HEK293 (cell line): Measurements from ENCODE around the gene TUNAR.

Experiments
- KLF1 ChIP-seq: fragments of 450-650 bp; formaldehyde crosslinking; IDR thresholded peaks from 2 replicates; pipeline ENCODE4 v1.5.1; 2016; ENCODE audit warnings: missing biosample characterization, missing genetic modification characterization
- KLF10 ChIP-seq: fragments of 450-650 bp; IDR thresholded peaks from 2 replicates; pipeline ENCODE4 v1.5.1; 2018; ENCODE audit warnings: missing biosample characterization, mild to moderate bottlenecking, missing genetic modification characterization
- ZBTB1 ChIP-seq: fragments of 450-650 bp; formaldehyde crosslinking; IDR thresholded peaks from 2 replicates; pipeline ENCODE4 v1.5.1; 2016; ENCODE audit warnings: missing biosample characterization, missing genetic modification characterization
- ZBTB44 ChIP-seq: fragments of 450-650 bp; IDR thresholded peaks from 2 replicates; pipeline ENCODE4 v1.5.1; 2018; ENCODE audit warnings: missing biosample characterization, mild to moderate bottlenecking, missing genetic modification characterization
- ZFP41 ChIP-seq: fragments of 450-650 bp; formaldehyde crosslinking; IDR thresholded peaks from 2 replicates; pipeline ENCODE4 v1.5.1; 2016; ENCODE audit warnings: missing biosample characterization, missing genetic modification characterization, borderline replicate concordance
- ZNF114 ChIP-seq: fragments of 450-650 bp; formaldehyde crosslinking; IDR thresholded peaks from 2 replicates; pipeline ENCODE4 v1.5.0; 2017; ENCODE audit warnings: missing biosample characterization, missing genetic modification characterization
- ZNF335 ChIP-seq: fragments of 450-650 bp; formaldehyde crosslinking; conservative IDR thresholded peaks from 2 replicates; pipeline ENCODE4 v1.5.1; 2016; ENCODE audit warnings: missing biosample characterization, missing genetic modification characterization
- ZNF560 ChIP-seq: fragments of 450-650 bp; formaldehyde crosslinking; IDR thresholded peaks from 2 replicates; pipeline ENCODE4 v1.5.1; 2017; ENCODE audit warnings: missing biosample characterization, missing genetic modification characterization, borderline replicate concordance
- ZNF747 ChIP-seq: fragments of 450-650 bp; formaldehyde crosslinking; IDR thresholded peaks from 2 replicates; pipeline ENCODE4 v1.5.1; 2016; ENCODE audit warnings: missing biosample characterization, missing genetic modification characterization
- TF ChIP-seq, protein P1 (sequence below): fragments of 450-650 bp; formaldehyde crosslinking; IDR thresholded peaks from 2 replicates; pipeline ENCODE4 v1.5.1; 2016; ENCODE audit warnings: missing biosample characterization, missing genetic modification characterization
- TF ChIP-seq, protein P2 (sequence below): fragments of 450-650 bp; formaldehyde crosslinking; IDR thresholded peaks from 2 replicates; pipeline ENCODE4 v1.5.1; 2017; ENCODE audit warnings: missing biosample characterization, mild to moderate bottlenecking, missing genetic modification characterization, moderate library complexity
- TF ChIP-seq, protein P3 (sequence below): fragments of 450-650 bp; formaldehyde crosslinking; IDR thresholded peaks from 2 replicates; pipeline ENCODE4 v1.5.1; 2016; ENCODE audit warnings: missing biosample characterization, missing genetic modification characterization
- TF ChIP-seq, protein P4 (sequence below): fragments of 450-650 bp; formaldehyde crosslinking; IDR thresholded peaks from 2 replicates; pipeline ENCODE4 v1.5.1; 2016; ENCODE audit warnings: missing biosample characterization, missing genetic modification characterization
- TF ChIP-seq, protein P5 (sequence below): fragments of 450-650 bp; formaldehyde crosslinking; IDR thresholded peaks from 2 replicates; pipeline ENCODE4 v1.5.0; 2017; ENCODE audit warnings: missing biosample characterization, missing genetic modification characterization, borderline replicate concordance

DNA sequence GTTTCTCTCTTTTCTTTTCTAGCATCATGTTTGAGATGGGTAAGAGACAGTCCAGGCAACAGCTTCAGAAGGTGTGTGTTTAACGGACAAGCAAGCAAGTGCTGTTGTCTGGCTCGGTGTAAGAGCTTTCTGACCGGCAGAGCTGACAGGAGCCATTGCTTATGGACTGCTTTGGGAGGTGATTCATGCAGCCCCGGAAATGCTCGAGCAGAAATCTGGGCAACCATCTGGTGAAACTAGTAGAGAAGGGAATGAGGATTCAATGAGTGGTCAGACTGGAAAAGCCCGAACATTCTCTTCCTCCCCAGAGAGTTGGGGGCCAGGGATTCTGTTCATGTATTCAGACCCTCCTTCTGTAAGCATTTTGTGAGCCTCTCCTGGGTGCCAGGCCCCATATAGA lies 24.4 kb downstream of the TUNAR start:
- TF ChIP-seq ZFP41 (tag by site-specific recombination): no peak
- TF ChIP-seq, protein P1, sequence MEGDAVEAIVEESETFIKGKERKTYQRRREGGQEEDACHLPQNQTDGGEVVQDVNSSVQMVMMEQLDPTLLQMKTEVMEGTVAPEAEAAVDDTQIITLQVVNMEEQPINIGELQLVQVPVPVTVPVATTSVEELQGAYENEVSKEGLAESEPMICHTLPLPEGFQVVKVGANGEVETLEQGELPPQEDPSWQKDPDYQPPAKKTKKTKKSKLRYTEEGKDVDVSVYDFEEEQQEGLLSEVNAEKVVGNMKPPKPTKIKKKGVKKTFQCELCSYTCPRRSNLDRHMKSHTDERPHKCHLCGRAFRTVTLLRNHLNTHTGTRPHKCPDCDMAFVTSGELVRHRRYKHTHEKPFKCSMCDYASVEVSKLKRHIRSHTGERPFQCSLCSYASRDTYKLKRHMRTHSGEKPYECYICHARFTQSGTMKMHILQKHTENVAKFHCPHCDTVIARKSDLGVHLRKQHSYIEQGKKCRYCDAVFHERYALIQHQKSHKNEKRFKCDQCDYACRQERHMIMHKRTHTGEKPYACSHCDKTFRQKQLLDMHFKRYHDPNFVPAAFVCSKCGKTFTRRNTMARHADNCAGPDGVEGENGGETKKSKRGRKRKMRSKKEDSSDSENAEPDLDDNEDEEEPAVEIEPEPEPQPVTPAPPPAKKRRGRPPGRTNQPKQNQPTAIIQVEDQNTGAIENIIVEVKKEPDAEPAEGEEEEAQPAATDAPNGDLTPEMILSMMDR (tag by site-specific recombination): no peak
- no peak for TF ChIP-seq ZNF747 (tag by site-specific recombination)
- TF ChIP-seq, protein P2, sequence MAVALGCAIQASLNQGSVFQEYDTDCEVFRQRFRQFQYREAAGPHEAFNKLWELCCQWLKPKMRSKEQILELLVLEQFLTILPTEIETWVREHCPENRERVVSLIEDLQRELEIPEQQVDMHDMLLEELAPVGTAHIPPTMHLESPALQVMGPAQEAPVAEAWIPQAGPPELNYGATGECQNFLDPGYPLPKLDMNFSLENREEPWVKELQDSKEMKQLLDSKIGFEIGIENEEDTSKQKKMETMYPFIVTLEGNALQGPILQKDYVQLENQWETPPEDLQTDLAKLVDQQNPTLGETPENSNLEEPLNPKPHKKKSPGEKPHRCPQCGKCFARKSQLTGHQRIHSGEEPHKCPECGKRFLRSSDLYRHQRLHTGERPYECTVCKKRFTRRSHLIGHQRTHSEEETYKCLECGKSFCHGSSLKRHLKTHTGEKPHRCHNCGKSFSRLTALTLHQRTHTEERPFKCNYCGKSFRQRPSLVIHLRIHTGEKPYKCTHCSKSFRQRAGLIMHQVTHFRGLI (tag by site-specific recombination): no peak
- no peak for TF ChIP-seq ZBTB1 (tag by site-specific recombination)
- TF ChIP-seq KLF1 (tag by site-specific recombination): no peak
- TF ChIP-seq KLF10: no peak
- TF ChIP-seq ZNF114 (tag by site-specific recombination): no peak
- TF ChIP-seq ZBTB44 (tag by site-specific recombination): no peak
- TF ChIP-seq, protein P3, sequence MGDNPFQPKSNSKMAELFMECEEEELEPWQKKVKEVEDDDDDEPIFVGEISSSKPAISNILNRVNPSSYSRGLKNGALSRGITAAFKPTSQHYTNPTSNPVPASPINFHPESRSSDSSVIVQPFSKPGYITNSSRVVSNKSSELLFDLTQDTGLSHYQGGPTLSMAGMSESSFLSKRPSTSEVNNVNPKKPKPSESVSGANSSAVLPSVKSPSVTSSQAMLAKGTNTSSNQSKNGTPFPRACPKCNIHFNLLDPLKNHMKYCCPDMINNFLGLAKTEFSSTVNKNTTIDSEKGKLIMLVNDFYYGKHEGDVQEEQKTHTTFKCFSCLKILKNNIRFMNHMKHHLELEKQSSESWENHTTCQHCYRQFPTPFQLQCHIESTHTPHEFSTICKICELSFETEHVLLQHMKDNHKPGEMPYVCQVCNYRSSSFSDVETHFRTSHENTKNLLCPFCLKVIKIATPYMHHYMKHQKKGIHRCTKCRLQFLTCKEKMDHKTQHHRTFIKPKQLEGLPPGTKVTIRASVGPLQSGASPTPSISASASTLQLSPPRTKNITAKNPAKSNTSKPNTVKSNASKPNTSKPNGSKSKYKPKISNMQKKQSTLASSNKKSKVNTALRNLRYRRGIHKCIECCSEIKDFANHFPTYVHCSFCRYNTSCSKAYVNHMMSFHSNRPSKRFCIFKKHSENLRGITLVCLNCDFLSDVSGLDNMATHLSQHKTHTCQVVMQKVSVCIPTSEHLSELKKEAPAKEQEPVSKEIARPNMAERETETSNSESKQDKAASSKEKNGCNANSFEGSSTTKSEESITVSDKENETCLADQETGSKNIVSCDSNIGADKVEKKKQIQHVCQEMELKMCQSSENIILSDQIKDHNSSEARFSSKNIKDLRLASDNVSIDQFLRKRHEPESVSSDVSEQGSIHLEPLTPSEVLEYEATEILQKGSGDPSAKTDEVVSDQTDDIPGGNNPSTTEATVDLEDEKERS: no peak
- no peak for TF ChIP-seq ZNF335 (tag by site-specific recombination)
- TF ChIP-seq ZNF560 (tag by site-specific recombination): no peak
- TF ChIP-seq, protein P4, sequence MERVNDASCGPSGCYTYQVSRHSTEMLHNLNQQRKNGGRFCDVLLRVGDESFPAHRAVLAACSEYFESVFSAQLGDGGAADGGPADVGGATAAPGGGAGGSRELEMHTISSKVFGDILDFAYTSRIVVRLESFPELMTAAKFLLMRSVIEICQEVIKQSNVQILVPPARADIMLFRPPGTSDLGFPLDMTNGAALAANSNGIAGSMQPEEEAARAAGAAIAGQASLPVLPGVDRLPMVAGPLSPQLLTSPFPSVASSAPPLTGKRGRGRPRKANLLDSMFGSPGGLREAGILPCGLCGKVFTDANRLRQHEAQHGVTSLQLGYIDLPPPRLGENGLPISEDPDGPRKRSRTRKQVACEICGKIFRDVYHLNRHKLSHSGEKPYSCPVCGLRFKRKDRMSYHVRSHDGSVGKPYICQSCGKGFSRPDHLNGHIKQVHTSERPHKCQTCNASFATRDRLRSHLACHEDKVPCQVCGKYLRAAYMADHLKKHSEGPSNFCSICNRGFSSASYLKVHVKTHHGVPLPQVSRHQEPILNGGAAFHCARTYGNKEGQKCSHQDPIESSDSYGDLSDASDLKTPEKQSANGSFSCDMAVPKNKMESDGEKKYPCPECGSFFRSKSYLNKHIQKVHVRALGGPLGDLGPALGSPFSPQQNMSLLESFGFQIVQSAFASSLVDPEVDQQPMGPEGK (tag by site-specific recombination): no peak
- TF ChIP-seq, protein P5, sequence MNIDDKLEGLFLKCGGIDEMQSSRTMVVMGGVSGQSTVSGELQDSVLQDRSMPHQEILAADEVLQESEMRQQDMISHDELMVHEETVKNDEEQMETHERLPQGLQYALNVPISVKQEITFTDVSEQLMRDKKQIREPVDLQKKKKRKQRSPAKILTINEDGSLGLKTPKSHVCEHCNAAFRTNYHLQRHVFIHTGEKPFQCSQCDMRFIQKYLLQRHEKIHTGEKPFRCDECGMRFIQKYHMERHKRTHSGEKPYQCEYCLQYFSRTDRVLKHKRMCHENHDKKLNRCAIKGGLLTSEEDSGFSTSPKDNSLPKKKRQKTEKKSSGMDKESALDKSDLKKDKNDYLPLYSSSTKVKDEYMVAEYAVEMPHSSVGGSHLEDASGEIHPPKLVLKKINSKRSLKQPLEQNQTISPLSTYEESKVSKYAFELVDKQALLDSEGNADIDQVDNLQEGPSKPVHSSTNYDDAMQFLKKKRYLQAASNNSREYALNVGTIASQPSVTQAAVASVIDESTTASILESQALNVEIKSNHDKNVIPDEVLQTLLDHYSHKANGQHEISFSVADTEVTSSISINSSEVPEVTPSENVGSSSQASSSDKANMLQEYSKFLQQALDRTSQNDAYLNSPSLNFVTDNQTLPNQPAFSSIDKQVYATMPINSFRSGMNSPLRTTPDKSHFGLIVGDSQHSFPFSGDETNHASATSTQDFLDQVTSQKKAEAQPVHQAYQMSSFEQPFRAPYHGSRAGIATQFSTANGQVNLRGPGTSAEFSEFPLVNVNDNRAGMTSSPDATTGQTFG: no peak
